HUES64 (cell line): ENCODE data around the gene SEL1L3.

Experiments used
- H3K27ac ChIP-seq: 2 replicates; pipeline ENCODE4 v1.7.0; 2013; ENCODE audit warnings: low read depth, low read length, inconsistent platforms
- H3K27me3 ChIP-seq: 2 replicates; pipeline ENCODE4 v1.6.1; 2013; ENCODE audit warnings: mild to moderate bottlenecking, low read length; ENCODE audit not compliant: insufficient read depth
- H3K36me3 ChIP-seq: 2 replicates; pipeline ENCODE4 v1.6.1; 2013; ENCODE audit warnings: mild to moderate bottlenecking, low read length; ENCODE audit not compliant: insufficient read depth
- H3K4me1 ChIP-seq: 2 replicates; pipeline ENCODE4 v1.6.1; 2013; ENCODE audit warnings: mild to moderate bottlenecking, low read length, moderate library complexity; ENCODE audit not compliant: insufficient read depth
- H3K4me3 ChIP-seq: 2 replicates; pipeline ENCODE4 v1.5.1; 2013; ENCODE audit warnings: mild to moderate bottlenecking, low read length, moderate library complexity
- H3K9ac ChIP-seq: 2 replicates; pipeline ENCODE4 v1.6.1; 2013; ENCODE audit warnings: mild to moderate bottlenecking, low read depth, low read length
- H3K9me3 ChIP-seq: 2 replicates; pipeline ENCODE4 v1.6.1; 2013; ENCODE audit warnings: low read depth, low read length; ENCODE audit not compliant: insufficient read depth
- WGBS: fragments of 150-250, 120-280 bp; methylation state at CpG from one replicate; pipeline ENCODE4 v1.1.7; 2013; ENCODE audit warnings: missing lambda C conversion rate; 5-methylcytosine and 5-hydroxymethylcytosine counted together

SEL1L3 gene

DNA sequence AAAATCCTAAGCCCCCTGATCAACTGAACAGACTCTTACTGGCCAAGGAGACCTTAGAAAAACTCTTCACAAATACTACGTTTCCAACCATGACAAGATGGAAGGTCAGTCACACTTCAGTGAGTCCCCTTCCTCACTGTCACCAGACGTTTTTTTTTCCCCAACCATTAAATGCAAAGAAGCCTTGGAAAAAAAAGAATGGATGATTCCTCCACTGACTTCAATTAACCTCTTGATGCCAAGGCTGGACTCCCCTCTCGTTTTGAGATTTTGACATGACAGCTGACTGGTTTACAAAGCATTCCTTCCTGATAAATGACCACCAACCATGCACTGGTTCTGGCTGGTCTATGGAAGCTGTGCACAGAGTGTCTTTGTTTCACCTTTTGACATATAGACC, 133.9 kb downstream of the SEL1L3 start:
- no peaks in the 10 kb centered on the region for H3K9me3 ChIP-seq
- H3K9ac ChIP-seq, result no peak overlapping the region
- WGBS, result 80% methylated on average over 3 of the region's 3 CpGs
- no peak overlapping the region for H3K27ac ChIP-seq
- no peaks in the 10 kb centered on the region for H3K4me1 ChIP-seq
- no peak overlapping the region for H3K4me3 ChIP-seq
- no peaks in the 10 kb centered on the region for H3K27me3 ChIP-seq
- H3K36me3 ChIP-seq, result no peaks in the 10 kb centered on the region

- 93% methylated on average over 9 of the region's 9 CpGs for WGBS
- Histone ChIP-seq H3K27me3 (no peaks in the 10 kb centered on the region), H3K27ac (no peak overlapping the region), H3K9ac (no peak overlapping the region), H3K9me3 (no peaks in the 10 kb centered on the region), H3K36me3 (no peaks in the 10 kb centered on the region), H3K4me1 (no peaks in the 10 kb centered on the region), H3K4me3 (no peak overlapping the region)
Measured at GRCh38 chr4:25727711-25728493, 134.9 kb downstream of the SEL1L3 start.

DNA sequence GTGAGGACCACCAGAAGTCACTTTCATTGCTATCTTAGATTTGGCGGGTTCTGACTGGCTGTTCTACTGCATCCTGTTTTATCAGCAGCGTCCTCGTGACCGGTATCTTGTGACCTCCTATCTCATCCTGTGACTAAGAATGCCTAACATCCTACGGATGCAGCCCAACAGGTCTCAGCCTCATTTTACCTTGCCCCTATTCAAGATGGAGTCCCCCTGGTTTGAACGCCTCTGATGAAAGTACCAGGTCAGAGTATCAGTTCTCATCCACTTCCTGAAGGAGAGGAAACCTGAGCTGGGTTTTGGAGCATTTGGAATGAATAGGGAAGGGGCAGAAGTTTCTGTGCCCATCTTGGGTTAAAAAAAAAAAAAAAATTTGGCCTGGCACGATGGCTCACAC, 136.9 kb downstream of the SEL1L3 start:
- Histone ChIP-seq H3K36me3 (no peaks in the 10 kb centered on the region), H3K4me3 (no peak overlapping the region), H3K27ac (no peak overlapping the region), H3K27me3 (no peaks in the 10 kb centered on the region), H3K9me3 (no peaks in the 10 kb centered on the region), H3K9ac (no peak overlapping the region), H3K4me1 (no peaks in the 10 kb centered on the region)
- whole genome bisulfite sequencing, result 79% methylated on average over 7 of the region's 7 CpGs

DNA sequence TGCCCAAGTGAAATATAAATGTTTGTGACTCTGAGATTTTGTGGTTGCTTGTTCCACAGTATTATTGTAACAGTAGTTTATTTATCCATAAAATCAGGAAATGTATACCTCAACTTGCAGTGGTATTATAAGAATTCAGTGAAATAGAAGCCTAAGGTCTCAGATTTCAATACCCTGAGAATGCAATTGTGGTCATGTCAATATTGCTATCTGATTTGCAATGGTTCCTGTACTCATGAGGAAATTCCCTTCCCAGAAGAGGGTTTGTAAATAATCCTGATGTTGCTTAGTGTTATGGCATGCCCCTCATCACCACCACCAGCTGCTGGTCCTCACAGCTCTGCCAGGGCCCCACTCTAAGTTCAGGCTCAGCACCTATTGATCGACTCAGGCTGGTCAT, 139.4 kb downstream of the SEL1L3 start:
- no peak overlapping the region for H3K9ac ChIP-seq

GRCh38 chr4:25722964-25723363, 139.8 kb downstream of the SEL1L3 start:
- H3K36me3 ChIP-seq, result no peaks in the 10 kb centered on the region
- no peak overlapping the region for H3K9ac ChIP-seq
- H3K9me3 ChIP-seq, result no peaks in the 10 kb centered on the region
- H3K27me3 ChIP-seq, result no peaks in the 10 kb centered on the region
- no peak overlapping the region for H3K27ac ChIP-seq
- no peaks in the 10 kb centered on the region for H3K4me1 ChIP-seq
- no peak overlapping the region for H3K4me3 ChIP-seq
- WGBS, result 89% methylated on average over 3 of the region's 3 CpGs

More for the DNA sequence above, 139.4 kb downstream of the SEL1L3 start:
- no peaks in the 10 kb centered on the region for H3K27me3 ChIP-seq
- no peak overlapping the region for H3K4me3 ChIP-seq
- no peaks in the 10 kb centered on the region for H3K9me3 ChIP-seq
- H3K36me3 ChIP-seq, result no peaks in the 10 kb centered on the region
- 93% methylated on average over 1 of the region's 1 CpG for WGBS
- H3K27ac ChIP-seq, result no peak overlapping the region
- H3K4me1 ChIP-seq, result no peaks in the 10 kb centered on the region

GRCh38 chr4:25713812-25714211, 149.0 kb downstream of the SEL1L3 start:
- H3K27ac ChIP-seq, result no peak overlapping the region
- no peaks in the 10 kb centered on the region for H3K4me1 ChIP-seq
- H3K4me3 ChIP-seq, result no peak overlapping the region
- H3K27me3 ChIP-seq, result no peaks in the 10 kb centered on the region
- no peaks in the 10 kb centered on the region for H3K36me3 ChIP-seq
- WGBS, result 85% methylated on average over 2 of the region's 4 CpGs
- H3K9ac ChIP-seq, result no peak overlapping the region
- peaks cover 4% of the 10 kb centered on the region; the same call in 1 of the 2 replicates for H3K9me3 ChIP-seq

- no peaks in the 10 kb centered on the region for H3K4me1 ChIP-seq
- WGBS, result 89% methylated on average over 2 of the region's 2 CpGs
- H3K36me3 ChIP-seq, result no peaks in the 10 kb centered on the region
- no peak overlapping the region for H3K27ac ChIP-seq
- no peak overlapping the region for H3K9ac ChIP-seq
- no peaks in the 10 kb centered on the region for H3K27me3 ChIP-seq
- H3K9me3 ChIP-seq, result peaks cover 4% of the 10 kb centered on the region; the same call in 1 of the 2 replicates
- no peak overlapping the region for H3K4me3 ChIP-seq
Measured at GRCh38 chr4:25712611-25713010, 150.2 kb downstream of the SEL1L3 start.

DNA sequence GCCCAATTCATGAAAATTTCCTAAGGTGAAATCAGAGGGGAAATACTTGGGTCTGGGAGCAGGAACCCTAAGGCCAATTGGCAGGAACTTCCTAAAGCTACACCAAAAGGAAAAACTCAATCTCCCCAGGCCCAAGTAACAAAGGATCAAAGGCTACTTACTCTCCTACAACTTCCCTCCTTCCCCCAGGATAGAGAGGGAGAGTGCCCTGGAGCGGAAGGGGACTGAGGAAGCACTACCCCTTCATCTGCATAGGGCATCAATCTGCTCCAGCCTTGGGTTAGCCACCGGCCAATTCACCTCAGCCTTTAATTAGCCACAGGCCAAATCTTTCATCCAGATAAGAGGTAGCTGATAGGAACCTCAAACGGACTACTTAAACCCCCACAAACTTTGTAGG, 152.2 kb downstream of the SEL1L3 start:
- whole genome bisulfite sequencing, result 39% methylated on average over 3 of the region's 3 CpGs
- Histone ChIP-seq H3K9ac (no peak overlapping the region), H3K36me3 (no peaks in the 10 kb centered on the region), H3K27me3 (no peaks in the 10 kb centered on the region), H3K4me1 (no peaks in the 10 kb centered on the region), H3K27ac (no peak overlapping the region), H3K9me3 (peaks cover 4% of the 10 kb centered on the region; the same call in 1 of the 2 replicates), H3K4me3 (no peak overlapping the region)

GRCh38 chr4:25704516-25704915, 158.3 kb downstream of the SEL1L3 start:
- H3K4me3 ChIP-seq, result no peak overlapping the region
- WGBS, result 78% methylated on average over 2 of the region's 2 CpGs
- H3K9me3 ChIP-seq, result peaks cover 3% of the 10 kb centered on the region; the same call in 1 of the 2 replicates
- H3K27me3 ChIP-seq, result no peaks in the 10 kb centered on the region
- H3K9ac ChIP-seq, result no peak overlapping the region
- no peaks in the 10 kb centered on the region for H3K4me1 ChIP-seq
- no peaks in the 10 kb centered on the region for H3K36me3 ChIP-seq
- no peak overlapping the region for H3K27ac ChIP-seq

- WGBS, result 77% methylated on average over 3 of the region's 3 CpGs
- H3K27ac ChIP-seq, result no peak overlapping the region
Measured at GRCh38 chr4:25703731-25704388, 158.9 kb downstream of the SEL1L3 start.

DNA sequence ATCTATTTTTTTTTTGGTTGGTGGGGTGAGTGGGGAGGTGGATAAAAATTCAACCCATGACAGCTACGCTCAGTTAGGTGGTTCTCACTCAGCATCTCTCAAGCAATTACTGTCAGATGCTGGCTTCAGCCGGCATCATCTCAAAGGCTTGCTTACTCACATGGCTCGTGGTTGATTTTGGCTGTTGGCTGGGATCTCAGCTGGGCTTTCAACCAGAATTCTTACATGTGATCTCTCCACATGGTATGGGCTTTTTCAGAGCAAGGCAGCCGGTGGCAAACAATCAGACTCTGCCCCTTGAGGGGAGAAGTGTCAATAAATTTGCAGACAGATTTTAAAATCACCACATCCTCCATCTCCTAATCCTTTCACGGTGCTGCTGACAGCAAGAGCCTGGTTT, 159.9 kb downstream of the SEL1L3 start:
- WGBS, result 86% methylated on average over 5 of the region's 5 CpGs
- H3K36me3 ChIP-seq, result no peaks in the 10 kb centered on the region
- H3K27me3 ChIP-seq, result no peaks in the 10 kb centered on the region
- no peak overlapping the region for H3K4me3 ChIP-seq
- no peaks in the 10 kb centered on the region for H3K9me3 ChIP-seq
- H3K27ac ChIP-seq, result no peak overlapping the region
- no peak overlapping the region for H3K9ac ChIP-seq
- no peaks in the 10 kb centered on the region for H3K4me1 ChIP-seq

More at GRCh38 chr4:25703731-25704388, 158.9 kb downstream of the SEL1L3 start:
- no peaks in the 10 kb centered on the region for H3K4me1 ChIP-seq
- H3K27me3 ChIP-seq, result no peaks in the 10 kb centered on the region
- no peaks in the 10 kb centered on the region for H3K9me3 ChIP-seq
- H3K9ac ChIP-seq, result no peak overlapping the region
- no peak overlapping the region for H3K4me3 ChIP-seq
- H3K36me3 ChIP-seq, result no peaks in the 10 kb centered on the region
